GM18505 (cell line): ENCODE measurements around the gene CA5B.
"Not testable (repeated sequence)": the region's sequence is repeated elsewhere in the genome, so short reads cannot be mapped to it uniquely, and the experiment has no call there.

Experiments used
- ATAC-seq: cut with Tn5 transposase; IDR thresholded peaks from one replicate; pipeline ENCODE4 v1.9.1; 2021; ENCODE audit not compliant: unreplicated experiment
- POLR2A ChIP-seq: IDR thresholded peaks from 4 replicates; pipeline ENCODE4 v1.6.1; 2011; ENCODE audit warnings: borderline replicate concordance; ENCODE audit not compliant: insufficient read depth, insufficient read length; ENCODE audit errors: extremely low read depth

Gene CA5B

GRCh38 chrX:15737959-15738902 is at the start of gene CA5B:
Gene CA5B (plus strand): TSS chrX:15738270. CDS start chrX:15750024, 11,754 bp downstream.
- ATAC-seq = peak; percentile 92
- TF ChIP-seq POLR2A = peak; percentile 38

- TF ChIP-seq POLR2A = no peak
- ATAC-seq = no peak
Observed at GRCh38 chrX:15694941-15695451, 43.1 kb upstream of the CA5B start.

- TF ChIP-seq POLR2A = no peak
- ATAC-seq = no peak
Observed at GRCh38 chrX:15696516-15696915, 41.6 kb upstream of the CA5B start.

GRCh38 chrX:15702488-15703371 is 35.3 kb upstream of the CA5B start:
- ATAC-seq = no peak
- no peak for TF ChIP-seq POLR2A

DNA sequence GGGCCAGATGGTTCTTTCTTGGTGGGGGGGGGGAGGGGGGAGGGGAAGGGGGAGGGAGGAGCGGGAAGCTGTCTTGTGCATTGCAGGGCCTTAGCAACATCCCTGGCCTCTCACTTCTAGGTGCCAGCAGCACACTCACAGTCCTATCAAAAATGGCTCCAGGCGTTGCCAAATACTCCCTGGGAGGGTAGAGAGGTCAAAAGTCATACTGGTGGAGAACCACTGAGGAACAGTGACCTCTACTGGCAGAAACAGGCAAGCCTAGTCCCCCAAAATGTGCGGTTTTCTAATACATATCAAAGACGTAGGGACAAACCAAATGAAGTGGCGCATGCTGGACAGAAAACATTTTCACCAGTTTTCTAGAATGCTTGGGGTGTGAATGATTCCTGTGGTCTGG is 34.3 kb upstream of the CA5B start:
- not testable (repeated sequence) for ATAC-seq

GRCh38 chrX:15704273-15704672 is 33.8 kb upstream of the CA5B start:
- not testable (repeated sequence) for ATAC-seq

DNA sequence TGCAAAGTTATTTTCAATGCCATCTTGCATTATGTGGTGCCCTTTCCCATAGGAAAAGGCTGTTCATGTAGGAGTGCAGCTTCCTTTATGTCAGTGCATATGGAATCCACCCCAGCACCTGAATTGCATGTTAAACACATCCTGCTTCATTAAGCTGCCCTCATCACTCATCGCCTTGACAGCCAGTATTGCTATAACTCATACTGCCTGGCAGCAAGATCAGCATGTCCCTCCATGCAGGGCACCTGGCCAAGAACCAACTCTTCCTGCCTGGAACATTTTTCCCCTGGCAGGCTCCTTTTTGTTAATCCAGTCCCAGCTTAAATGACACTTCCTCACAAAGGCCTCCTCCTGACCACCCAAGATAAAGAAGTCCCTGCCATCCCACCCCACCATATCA is 23.5 kb upstream of the CA5B start:
- no peak for TF ChIP-seq POLR2A
- ATAC-seq = no peak

DNA sequence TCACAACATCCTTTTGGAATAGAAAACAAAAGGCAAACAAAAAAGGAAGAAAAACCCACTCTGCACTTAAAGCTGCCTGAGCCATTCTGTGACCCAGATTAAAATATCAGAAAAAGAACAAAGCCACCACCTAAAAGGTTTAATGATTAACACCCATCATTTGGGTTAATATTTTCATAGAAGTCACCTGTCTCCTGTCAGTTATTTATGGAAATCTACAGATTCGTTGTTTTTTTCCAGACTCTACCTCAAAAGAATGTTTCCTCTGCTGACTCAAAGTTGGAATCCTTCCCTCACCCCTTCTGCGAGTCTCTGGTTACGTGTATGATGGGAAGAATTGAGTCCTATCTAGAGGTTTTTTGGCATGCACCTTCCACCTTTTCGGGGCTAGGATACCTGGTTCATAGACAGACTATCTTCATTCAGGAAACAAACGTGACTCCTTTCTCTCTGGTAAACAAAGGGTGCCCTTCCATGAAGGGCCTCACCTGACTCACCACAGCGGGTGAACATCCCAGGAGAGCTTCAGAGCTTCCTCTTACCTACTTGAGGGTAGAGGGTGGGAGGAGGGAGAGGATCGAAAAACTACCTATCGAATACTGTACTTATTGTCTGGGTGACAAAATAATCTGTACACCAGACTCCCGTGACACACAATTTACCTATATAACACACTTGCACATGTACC is 19.6 kb upstream of the CA5B start:
- no peak for ATAC-seq
- no peak for TF ChIP-seq POLR2A

- ATAC-seq = no peak
- TF ChIP-seq POLR2A = no peak
Observed at GRCh38 chrX:15719324-15719968, 18.6 kb upstream of the CA5B start.

DNA sequence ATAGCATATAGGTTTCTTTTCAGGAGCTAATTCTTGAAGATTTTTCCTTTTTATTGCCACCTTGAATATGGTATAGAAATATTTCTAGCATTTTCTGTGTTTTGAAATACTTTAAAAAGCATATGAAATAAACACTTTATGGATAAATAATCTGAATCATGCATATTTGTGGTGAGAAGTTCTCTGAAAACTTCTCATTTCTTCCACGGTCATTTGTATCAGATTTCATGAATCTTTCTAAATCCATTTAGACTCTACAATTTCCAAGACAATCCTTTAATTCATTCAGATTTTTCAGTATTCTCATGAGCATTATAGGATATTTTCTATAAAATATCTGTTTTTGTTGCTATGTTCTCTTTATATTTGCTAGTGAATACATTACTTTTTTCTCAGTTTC is 16.2 kb upstream of the CA5B start:
- no peak for ATAC-seq
- no peak for TF ChIP-seq POLR2A

DNA sequence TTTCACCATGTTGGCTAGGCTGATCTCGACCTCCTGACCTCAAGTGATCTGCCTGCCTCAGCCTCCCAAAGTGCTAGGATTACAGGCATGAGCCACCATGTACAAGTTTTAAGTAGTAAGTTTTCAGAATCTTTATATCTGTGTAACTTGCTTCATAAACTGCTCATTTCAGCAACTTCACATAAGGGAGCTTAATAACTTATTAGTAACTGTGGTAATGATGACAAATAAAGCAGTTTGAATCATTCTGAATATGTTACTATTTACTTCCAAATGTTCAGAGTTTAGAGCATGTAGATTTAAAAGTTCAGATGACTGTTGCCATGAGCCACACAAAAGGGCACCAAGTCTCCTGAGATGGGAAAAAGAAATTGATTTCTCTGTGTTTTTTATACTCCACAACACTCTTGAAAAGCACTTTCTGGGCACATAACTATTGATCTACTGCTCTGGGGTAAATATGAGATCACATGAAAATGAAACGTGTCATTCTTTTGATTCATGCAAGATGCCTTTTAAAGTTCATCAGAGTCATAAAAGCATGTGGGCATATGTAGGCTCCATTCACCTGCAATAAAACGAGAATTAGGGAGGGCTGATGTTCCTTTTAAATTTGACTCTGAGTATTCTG is 14.1 kb upstream of the CA5B start:
- no peak for ATAC-seq
- TF ChIP-seq POLR2A = no peak

DNA sequence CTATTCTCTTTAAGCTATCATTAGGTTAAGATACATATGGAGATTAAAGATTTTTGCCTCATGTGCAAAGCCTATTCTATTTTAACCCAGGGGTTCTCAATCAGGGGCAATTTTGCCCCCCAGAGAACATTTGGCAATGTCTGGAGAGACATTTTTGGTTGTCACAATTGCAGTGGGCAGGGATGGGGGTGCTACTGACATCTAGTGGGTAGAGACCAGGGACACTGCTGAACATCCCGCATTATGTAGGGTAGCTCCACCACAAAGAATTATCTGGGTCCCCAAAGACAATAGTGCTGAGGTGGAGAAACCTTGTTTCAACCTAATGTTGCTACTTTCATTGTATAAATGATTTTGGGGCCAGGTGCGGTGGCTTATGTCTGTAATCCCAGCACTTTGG is 13.2 kb upstream of the CA5B start:
- ATAC-seq = no peak
- no peak for TF ChIP-seq POLR2A

DNA sequence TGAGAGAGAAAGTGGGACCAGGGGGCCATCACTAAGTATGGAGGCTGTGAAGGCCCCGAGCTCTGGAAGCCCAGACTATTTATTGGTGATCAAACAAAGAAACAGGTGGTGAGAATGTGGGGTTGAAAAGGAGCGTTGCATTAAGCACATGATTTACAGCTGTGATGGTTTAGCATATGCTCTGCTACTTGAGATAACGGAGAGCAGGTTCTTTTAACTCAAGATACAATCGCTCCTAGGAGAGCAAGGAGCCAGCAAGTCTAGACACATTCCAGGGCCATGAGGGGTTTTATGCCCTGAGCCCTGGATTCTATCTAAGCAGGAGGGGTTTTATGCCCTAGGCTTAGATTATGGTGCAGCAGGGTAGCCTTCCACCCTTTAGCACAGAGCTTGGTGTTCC is 6.7 kb upstream of the CA5B start:
- not testable (repeated sequence) for ATAC-seq
